NCI-H510A treated with DMSO at 0.1 percent for 48 hours (cell line): ENCODE data around the gene GRM3.

Experiments used
- DNase-seq: peaks from one replicate; lab custom pipeline; 2025; lab: John Stamatoyannopoulos, UW

GRM3 gene

DNA sequence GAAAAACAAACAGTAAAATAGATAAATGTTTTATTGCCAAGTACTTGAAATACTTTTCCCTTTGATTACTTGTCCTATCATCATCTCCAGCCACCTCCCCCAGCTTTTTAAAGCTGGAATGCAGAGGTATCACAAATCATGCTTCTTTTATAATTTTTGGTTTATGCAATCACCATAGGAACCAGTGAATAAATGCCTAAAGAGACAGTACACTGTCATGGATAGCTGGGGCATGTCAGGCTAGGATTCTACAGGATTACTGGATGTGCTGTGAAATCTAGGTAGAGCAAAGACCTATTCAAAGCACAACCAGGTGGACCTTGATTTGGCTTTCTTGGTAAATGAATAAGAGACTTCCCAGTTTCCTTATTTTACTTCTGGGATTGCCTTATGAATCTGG lies 257.2 kb downstream of the GRM3 start:
- no peak for DNase-seq

DNA sequence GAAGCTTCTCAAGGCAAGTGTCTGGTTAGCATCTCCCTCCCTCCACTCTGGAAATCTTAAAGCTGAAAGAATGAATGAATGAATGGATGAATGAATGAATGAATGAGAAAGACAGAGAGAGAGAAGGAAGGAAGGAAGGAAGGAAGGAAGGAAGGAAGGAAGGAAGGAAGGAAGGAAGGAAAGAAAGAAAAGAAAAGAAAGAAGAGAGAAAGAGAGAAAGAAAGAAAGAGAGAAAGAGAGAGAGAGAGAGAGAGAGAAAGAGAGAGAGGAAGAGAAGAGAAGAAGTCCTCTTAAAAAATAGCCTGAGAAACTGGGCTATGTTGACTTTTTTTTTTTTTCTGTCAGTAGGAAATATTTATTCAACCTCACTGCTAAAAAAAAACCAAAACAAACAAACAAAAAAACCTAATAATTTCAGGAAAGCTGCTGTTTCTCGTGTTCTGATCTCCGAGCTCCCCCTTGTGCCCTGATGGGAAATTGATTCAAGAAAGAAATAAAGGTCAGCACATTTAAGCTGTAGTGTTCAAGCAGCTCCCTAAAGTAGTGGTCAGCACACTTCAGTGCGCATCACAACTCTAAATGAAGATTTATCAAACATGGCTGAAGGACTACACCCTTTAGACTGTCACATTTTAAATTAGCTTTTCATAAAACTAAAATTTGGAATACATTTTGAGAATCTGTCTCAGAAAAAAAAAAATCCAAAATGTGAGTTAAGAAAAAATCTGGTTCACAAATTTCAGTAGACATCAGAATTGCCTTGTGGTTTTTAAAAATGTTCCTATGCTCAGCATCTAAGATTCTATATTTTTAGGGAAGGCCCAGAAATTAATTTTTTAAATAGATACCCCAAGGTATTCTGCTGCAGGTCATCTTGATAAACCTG lies 261.5 kb downstream of the GRM3 start:
- DNase-seq = peak; percentile 2

DNA sequence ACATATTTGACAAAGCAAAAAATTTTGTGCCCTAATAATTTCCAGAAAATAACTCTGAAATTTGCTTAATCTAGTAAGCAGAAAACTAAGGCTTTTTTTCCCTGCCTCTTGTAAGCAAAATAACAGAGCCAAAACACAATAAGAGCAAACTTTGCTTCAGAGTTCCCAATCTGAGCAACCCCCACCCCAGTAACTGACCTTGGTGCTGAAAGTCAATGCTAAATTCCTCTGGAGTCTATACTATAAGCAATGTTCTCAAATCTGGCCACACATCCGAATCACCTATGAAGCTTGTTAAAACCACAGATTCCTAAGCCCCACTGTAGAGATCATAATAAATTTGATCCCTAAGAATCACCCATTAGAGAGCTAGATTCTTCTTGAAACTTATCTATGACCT lies 265.2 kb downstream of the GRM3 start:
- no peak for DNase-seq

DNA sequence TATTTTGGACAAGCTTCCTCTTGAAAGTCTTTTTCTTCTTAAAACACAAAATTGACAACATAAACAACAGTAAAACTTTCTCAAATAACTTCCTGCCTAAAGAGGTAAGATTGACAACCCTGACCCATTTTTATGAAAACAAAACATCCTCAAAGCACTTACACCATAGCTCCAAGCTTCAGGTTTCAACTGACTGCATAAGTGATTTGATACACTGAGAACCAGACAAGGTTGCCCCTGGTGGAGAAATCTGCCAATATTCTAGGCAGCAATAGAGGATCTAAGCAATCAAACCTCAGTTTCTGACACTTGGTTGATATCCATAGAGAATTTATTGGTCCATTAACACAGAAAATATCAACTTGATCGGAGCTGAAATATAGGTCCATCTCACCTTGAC lies 267.9 kb downstream of the GRM3 start:
- DNase-seq = no peak

DNA sequence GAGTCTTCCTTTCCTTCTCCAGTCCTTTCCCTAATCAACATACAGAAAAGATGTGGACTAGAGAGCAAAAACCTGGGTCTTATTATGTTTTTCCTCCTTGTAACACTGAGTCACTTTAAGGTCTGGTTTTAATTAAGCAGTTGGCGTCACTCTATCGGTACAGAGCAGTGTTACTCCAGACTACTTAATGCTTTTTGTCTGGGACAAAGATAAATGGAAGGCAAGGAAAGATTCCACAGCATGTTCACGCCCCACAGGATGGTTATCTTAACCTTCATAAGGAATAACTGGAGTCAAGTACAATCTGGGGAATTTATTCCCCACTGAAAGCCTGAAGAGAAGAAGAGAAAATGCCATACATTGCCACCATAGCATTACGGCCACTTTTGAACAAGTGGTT lies 270.0 kb downstream of the GRM3 start:
- no peak for DNase-seq
